Frontal cortex (tissue), 4 donors: ENCODE results near the gene ST3GAL6. TPM values are rescaled to one million over a fixed set of nuclear protein-coding genes. Genes with fewer than 3 reads are reported as not detected.

Source experiments
- DNase-seq, 2 donors: peaks; one replicate each; pipeline ENCODE4 v3.0.0; 2012; ENCODE audit warnings: low spot score in 2 of 2
- FAIRE-seq: peaks from 2 replicates; lab custom pipeline; 2012; peaks lifted over from hg19 to GRCh38; lab: Jason Lieb, UNC
- total RNA-seq: library from RNA; depleted of rRNA; stranded (reverse); fragments of >200 nt; gene quantifications from one replicate; pipeline ENCODE4 v1.2.3, GENCODE V29; 2014
- donor health status: control.
- donor health status: control.
- donor health status: control.

The ST3GAL6 gene
- 18.3 TPM for total RNA-seq

DNA sequence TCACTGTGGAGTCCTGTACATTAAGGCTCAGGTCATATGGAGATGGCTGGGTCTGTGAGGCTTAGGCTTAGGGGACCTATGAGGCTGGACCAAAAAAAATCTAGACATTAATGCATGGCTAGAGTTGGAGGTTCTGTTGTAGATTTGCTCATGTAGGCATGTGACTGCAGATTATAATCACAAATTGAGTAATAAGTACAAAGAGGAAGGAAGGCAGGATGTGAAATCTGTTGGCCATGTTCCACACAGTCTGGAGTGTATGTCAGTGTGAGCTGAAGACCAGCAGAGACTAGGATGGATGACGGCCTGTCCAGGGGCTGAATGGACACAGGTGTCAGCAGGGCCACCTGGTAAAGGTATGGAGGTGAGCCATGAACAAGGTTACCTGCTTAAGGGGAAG is at the start of gene ST3GAL6:
Gene ST3GAL6, plus strand, starts transcription at position 265 of the 400 bp plus-strand sequence. CDS start 5,101 bp downstream, outside the sequence.
- FAIRE-seq (no peak), DNase-seq (no peak)

GRCh38 chr3:98713984-98714383 is 49.2 kb upstream of the ST3GAL6 start:
- DNase-seq (no peak), FAIRE-seq (no peak)

- no peak for DNase-seq
- FAIRE-seq = no peak
These were observed 45.6 kb upstream of the ST3GAL6 start for GRCh38 chr3:98717584-98717983.

DNA sequence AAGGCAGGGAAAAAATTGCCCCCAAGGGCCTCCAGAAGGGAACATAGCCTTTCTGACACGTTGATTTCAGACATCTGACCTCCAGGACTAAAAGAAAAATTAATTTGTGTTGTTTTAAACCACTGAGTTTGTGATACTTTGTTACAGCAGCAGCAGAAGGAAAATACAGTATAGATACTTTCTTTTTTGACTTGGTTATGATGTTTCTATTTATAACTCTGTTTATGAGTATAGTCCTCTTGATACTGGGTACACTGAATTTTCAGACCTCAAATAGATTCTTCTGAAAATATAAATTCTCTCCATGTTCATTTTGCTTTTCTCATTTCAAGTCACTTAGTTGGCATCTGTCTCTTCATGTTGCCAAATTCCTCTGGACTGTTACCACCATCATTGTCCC is 44.4 kb upstream of the ST3GAL6 start:
- DNase-seq (no peak), FAIRE-seq (no peak)

GRCh38 chr3:98721776-98722175 is 41.4 kb upstream of the ST3GAL6 start:
- FAIRE-seq = no peak
- DNase-seq = no peak

GRCh38 chr3:98722389-98722788 is 40.8 kb upstream of the ST3GAL6 start:
- FAIRE-seq (no peak), DNase-seq (no peak)

DNA sequence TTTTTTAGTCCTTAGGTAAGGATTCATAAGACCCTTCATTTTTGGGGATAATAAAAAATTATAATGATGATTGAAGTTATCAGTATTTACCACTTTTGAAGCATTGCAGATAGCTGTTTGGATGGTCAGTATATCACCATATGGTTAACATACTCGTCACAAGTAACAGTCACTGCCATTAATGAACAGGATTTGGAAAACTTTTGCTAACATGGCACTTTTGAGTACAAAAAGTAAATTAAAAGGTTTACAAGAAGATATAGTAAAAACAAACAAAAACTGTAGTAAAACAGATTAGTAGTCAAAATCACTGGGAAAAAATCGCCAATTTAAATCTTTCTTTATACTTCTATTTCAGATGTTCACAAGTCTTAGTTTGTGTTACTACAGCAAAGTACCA is 37.8 kb upstream of the ST3GAL6 start:
- no peak for DNase-seq
- FAIRE-seq = no peak

DNA sequence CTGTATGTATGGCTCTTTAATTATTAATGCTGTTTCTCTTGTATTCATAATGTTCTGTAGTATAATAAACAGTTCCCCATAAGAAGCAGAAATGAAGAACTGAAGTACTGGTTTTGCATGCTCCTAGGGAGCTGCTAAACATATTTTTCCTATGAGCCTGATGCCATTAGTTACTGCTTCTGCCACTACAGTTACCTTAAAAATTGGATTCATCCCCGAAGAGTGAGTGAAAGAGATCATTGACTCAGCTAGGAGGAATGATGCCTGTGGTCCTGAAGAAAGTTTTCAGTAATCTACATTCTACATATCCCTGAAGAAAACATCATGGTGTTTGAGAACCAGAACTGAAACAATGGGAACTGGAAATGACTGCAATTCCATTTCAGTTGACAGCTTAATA is 37.1 kb upstream of the ST3GAL6 start:
- no peak for FAIRE-seq
- DNase-seq = no peak

DNA sequence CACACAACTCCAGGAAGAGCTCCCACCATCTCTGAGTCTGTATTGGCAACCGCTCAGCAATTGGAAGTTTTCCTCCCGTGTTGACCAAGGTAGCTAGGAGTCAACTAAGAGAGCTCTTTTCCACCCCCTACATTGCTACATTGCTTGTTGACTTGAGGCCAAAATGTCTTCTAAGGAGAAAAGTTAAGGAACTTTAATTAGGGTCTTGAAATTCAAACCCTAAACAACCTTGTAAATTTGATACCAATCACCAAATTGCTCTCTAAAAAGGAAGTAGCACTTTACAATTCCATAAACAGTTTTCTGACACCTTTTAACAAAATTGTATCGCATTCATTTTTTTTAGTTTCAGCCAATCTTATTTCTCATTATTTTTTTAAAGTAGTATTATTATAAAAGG is 35.5 kb upstream of the ST3GAL6 start:
- FAIRE-seq (no peak), DNase-seq (no peak)

DNA sequence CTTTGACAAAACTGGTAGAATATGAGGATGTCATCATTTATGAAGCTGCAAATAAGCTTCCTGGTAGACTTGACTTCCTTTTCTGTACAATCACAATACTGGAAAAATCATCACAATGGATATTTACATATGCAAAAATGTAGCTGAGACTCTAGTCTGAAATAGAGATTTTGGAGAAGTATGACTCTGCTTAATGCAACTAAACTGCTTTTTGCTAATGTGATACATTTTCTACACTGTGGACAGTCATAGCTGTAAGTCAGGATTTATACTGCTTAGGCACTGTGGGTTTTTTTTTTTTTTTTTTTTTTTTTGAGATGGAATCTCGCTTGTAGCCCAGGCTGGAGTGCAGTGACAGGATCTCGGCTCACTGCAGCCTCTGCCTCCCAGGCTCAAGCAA is 34.5 kb upstream of the ST3GAL6 start:
- FAIRE-seq (no peak), DNase-seq (no peak)

DNA sequence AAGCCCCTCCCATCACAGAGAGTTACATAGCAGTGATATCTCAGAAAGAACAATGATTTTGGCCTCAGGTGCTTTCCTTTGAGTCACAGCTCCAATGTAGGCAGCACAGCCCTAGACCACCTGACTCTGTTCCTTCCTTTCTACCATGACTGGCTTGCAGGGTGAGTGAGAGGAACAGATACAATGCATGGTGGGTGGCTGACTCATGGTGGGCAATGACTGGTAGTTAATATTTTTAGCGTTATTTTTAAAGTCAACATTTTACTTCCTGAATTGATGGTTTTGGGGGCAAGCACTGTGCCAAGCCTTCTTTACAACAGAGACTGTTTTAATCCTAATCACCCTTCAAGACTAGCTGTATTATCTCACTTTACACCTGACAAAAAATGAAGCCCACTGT is 32.8 kb upstream of the ST3GAL6 start:
- FAIRE-seq (no peak), DNase-seq (peak in 1 of 2 donors; percentile 24)

GRCh38 chr3:98730886-98731537 is 32.1 kb upstream of the ST3GAL6 start:
- DNase-seq (no peak), FAIRE-seq (no peak)

- no peak for FAIRE-seq
- DNase-seq = peak in 1 of 2 donors; percentile 42
These were observed 31.3 kb upstream of the ST3GAL6 start for GRCh38 chr3:98731720-98732285.

DNA sequence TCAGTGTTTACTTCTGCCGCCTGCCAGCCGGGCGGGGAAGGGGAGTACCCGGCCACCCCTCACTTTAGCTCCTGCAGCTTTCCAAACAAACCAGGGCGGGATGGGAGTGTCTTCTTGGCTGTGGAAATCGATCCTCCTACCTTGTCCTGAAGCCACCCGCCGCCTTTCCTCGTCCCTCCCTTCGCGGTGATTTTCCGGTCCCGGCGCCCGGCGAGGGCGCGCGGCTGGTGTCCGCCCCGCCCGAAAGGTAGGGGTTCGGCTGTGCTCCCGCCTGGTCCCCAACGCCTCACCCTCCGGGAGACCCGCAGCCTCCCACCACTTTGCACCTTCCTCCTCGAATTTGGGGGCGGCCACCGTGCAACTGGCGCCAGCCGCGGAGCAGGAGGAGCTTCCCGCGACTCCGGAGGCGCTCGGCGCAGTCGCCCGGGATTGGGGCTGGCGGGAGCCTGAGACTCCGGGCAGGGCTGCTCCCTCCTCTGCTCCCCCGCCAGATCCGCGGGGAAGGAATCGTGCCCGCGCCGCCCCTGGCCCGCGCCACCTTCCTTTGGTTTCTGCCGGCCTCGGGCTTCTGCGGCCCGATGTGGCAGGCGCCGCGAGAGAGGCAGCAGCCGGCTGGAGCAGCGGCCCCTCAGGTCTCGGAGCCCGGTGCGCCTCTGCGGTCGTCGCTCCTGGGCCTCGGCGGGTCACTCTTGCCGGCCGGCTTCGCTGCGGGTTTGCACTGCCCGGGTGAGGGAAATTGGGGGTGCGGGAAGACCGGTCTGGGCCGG is 30.7 kb upstream of the ST3GAL6 start:
- no peak for FAIRE-seq

DNA sequence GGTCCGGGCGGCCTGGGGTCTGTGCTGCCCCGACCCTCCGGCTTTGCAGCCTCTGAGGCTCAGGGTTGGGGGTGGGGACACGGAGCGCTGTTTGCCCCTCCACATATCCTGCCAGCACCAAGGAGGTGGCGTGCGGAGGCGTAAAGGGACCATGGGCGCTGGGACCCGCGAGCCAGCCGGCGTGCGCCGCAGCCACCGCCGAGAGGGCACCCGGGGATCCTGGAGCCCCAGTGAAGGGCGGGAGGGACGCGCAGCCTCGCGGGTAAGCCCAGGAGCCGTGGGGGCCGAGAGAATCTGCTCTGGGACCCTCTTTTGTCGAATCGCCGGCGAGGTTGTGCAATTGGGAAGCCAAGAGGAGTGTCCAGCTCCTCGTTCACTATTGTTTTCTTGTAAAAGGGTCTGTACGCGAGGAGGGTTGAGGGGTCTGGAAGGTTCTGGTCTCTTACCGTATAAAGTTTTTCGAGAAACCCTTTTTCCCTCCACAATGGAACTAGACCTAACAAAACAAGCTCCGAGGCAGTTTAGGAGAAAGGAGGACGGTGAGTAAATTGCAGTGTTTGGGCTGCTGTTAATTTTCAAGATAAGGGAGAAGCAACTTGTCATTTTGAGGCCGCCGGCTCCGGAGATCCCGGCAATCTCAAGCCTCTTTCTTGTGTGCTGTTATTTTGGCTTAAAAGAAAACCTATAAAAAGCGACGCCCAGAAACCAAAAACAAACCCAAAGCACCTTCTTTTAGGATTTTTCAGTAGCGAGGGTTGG is 29.9 kb upstream of the ST3GAL6 start:
- peak; percentile 35 to 52 for DNase-seq
- FAIRE-seq = no peak

More for the DNA sequence above, 30.7 kb upstream of the ST3GAL6 start:
- DNase-seq = peak; percentile 54

- DNase-seq (peak in 1 of 2 donors; percentile 19), FAIRE-seq (no peak)
These were observed 29.3 kb upstream of the ST3GAL6 start for GRCh38 chr3:98733812-98734281.

DNA sequence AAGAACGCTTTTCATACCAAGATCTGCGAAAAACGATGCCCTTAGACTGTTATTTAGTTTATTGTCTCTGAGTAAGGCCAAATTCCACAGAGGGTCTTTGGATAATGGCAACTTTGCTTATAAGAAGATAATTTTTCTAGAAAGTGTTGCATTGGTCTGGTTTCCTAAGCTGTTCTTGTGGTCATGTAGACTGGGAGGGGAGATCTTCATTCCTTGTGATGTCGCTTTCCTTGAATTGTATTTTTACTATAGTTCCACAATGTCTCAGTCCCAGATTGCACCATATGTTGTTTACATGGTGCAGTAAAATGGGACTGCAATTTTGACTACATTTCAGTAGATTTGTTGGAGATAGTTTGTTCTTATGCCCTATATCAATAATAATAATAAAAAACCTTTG is 28.8 kb upstream of the ST3GAL6 start:
- no peak for FAIRE-seq

GRCh38 chr3:98734735-98735134 is 28.4 kb upstream of the ST3GAL6 start:
- FAIRE-seq = no peak
- no peak for DNase-seq

More for the DNA sequence above, 28.8 kb upstream of the ST3GAL6 start:
- DNase-seq = no peak

- DNase-seq = no peak
- FAIRE-seq = no peak
These were observed 27.8 kb upstream of the ST3GAL6 start for GRCh38 chr3:98735296-98735695.

- FAIRE-seq (no peak), DNase-seq (no peak)
These were observed 27.3 kb upstream of the ST3GAL6 start for GRCh38 chr3:98735761-98736269.
